NCI-H526 (cell line): ENCODE results near the gene ASS1.
"Not testable (repeated sequence)": the region's sequence is repeated elsewhere in the genome, so short reads cannot be mapped to it uniquely, and the experiment has no call there.

Source experiments
- DNase-seq, 2 experiments: peaks; one replicate each; lab custom pipeline; 2025; lab: John Stamatoyannopoulos, UW

Gene ASS1

GRCh38 chr9:130444565-130445221 is at the start of gene ASS1:
ASS1 (plus strand) TSS chr9:130444961; CDS start chr9:130452229, 7,268 bp downstream.
- peak in 1 of 2 experiments; percentile 60 for DNase-seq

- no peak for DNase-seq
These were observed 48.8 kb upstream of the ASS1 start for GRCh38 chr9:130395810-130396435.

- DNase-seq, result no peak
These were observed 48.2 kb upstream of the ASS1 start for GRCh38 chr9:130396581-130396980.

DNA sequence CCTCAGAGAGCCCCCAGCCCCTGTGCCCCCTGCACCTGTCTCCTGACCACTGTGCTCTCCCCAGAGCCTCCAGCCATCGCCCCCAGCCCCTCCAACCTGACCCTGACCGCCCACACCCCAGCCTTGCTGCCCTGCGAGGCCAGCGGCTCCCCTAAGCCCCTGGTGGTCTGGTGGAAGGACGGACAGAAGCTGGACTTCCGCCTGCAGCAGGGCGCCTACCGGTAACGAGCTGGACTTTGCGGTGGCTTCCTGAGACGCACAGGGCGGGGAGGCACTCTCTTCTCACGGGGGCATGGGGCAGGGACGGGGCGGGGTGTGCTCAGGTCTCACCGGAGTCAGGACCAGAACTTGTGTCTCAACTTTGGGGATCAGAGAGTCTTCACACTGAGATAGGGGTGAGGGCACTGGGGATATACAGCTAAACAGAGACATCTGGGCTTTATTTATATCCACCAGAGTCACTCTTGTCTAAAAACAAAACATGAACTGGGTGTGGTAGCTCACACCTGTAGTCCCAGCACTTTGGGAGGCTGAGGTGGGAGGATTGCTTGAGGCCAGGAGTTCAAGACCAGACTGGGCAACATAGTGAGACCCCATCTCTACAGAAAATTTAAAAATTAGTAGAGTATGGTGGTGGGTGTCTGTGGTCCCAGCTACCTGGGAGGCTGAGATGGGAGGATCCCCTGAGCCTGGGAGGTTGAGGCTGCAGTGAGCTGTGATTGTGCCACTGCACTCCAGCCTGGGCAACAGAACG is 46.1 kb upstream of the ASS1 start:
- no peak for DNase-seq

DNA sequence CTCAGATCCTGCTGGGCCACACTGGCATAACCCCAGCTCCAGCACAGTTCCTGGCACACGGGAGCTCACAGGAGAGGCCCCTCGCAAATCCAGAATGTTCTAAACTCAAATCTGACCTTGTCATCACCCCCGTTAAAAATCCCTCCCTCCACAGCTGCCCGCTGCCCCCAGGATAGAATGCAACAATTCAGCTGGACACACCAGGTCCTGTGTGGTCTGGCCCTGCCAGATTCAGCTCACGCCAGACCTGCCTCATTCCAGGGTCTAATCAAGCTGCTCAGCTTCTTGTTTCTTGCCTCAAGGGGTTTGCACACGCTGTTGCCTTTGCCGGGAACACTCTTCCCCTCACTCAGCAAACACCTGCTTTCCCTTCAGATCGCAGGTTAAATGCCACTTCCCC is 45.0 kb upstream of the ASS1 start:
- no peak for DNase-seq

DNA sequence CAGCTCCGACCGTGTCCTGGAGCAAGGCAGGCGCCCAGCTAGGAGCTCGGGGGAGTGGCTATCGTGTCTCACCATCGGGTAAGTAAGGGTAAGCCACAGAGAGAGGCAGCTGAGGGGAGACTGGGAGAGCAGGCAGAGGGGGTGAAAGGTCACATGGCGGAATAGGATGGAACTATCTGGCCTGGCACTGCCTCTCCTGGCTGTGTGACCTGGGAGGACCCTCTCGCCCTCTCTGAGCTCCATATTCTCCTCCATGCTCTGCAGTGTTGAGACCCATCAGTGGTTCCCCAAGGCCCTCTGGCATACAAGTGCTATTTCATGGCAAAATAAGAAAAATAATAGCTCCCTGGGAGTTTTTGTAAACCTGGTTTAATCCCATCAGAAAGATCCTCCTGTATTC is 43.9 kb upstream of the ASS1 start:
- no peak for DNase-seq

DNA sequence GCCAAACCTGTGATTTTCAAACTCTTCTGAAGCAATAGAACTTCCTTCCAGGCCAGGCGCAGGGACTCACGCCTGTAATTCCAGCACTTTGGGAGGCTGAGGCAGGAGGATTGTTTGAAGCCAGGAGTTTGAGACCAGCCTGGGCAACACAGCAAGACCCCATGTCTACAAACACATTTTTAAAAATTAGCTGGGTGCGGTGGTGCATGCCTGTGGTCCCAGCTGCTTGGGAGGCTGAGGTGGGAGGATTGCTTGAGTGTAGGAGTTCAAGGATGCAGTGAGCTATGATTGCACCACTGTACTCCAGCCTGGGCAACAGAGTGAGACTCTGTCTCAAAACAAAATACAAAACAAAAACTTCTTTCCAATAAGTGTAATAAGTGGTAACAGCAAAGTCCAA is 43.0 kb upstream of the ASS1 start:
- not testable (repeated sequence) for DNase-seq

- DNase-seq, result no peak
These were observed 42.5 kb upstream of the ASS1 start for GRCh38 chr9:130402243-130402642.

DNA sequence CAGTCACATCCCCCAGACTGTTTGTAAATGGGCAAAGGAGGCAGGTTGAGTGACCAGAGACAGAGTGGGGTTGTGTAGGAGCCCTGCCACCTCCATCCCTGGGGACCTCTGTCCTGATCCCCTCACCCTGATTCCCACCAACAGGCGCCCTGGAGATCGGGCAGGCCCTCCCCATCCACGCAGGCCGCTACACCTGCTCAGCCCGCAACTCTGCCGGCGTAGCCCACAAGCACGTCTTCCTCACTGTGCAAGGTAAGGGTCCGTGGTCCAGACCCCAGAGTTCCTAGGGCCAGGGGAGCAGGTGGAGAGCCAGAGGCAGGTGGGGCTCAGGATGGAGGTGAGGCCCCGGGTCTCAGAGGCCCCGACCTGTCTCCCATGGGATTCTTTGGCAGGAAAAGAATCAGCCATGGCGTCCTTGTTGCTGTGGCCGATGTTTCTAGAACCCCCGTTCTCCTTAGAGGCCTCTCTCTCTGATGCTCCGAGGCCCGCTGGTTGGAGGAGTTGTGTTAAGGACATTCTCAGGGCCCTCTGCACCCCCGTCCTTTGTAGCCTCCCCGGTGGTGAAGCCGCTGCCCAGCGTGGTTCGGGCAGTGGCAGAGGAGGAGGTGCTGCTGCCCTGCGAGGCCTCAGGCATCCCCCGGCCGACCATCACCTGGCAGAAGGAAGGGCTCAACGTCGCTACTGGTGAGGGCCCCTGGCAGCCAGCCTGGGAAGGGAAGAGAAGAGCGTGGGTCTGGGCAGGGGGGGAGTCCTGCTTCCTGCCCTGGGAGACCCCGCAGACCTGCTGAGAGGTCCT is 41.9 kb upstream of the ASS1 start:
- DNase-seq, result no peak

DNA sequence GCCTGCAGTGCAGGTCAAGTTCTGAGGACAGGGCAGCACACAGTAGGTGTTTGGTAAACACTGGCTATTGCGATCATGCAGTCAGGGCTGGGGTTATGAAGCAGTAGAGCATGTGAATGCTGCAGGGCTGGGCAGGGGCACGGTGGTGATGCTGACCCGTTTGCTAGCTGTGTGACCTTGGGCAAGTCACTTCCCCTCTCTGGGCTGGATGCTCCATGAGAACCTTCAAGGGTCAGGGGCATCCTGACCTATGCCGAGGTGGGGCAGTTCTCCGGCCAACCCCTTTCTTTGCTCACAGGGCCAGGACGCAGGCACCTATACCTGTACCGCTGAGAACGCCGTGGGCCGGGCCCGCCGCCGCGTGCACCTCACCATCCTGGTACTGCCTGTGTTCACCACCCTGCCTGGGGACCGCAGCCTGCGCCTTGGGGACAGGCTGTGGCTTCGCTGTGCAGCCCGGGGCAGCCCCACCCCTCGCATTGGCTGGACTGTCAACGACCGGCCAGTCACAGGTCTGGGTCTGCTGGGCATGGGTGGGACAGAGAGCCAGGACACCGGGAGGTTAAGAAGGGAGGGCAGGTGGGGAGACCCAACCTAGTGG is 39.0 kb upstream of the ASS1 start:
- DNase-seq, result no peak

GRCh38 chr9:130406278-130406895 is 38.4 kb upstream of the ASS1 start:
- no peak for DNase-seq

DNA sequence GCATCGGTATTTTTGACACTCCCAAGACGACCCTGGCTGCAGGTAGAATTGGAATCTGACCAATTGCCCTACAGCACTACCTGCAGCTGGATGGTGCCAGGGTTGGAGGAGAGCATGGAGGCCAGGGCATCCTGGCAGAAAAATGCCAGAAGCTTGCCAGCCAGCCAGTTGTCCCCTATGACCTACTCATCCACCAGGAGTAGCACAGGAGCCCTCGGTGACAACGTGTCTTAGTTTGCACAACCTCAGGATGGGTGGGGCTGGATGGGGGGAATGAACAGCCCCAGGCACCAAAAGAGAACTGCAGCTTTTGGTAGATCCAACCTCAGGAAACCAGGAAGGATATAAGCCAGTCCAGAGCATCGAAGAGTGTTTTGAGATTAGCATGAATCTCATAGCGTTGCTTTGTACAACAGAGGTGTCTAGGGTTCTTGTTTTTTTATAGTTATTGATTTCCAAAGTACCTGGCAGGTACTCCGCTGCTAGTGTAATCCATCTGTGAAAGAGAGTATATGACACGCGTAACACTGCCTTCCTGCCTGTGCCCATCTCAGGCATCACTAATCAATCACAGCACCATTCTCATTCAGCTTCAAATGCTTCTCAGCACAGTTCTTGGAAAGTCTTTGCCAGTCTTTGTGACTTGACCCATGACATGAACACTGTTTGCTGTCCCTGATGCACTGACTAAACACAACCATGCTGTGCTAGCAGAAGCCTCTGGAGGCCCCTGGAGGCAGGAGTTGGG is 36.7 kb upstream of the ASS1 start:
- no peak for DNase-seq

DNA sequence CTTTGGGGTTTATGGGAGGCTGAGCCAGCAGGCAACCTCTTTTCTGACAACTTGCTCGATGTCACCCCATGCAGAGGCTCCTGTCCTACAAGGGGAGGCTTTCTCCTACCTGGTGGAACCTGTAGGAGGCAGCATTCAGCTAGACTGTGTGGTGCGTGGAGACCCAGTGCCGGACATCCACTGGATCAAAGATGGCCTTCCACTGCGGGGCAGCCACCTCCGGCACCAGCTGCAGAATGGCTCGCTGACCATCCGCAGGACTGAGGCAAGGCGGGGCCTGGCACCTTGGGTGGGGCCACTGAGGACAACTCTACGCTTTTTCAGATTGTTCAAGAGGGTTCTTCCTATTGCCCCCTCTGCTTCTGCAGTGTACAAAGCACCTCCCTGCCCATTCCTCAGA is 36.1 kb upstream of the ASS1 start:
- DNase-seq, result no peak

DNA sequence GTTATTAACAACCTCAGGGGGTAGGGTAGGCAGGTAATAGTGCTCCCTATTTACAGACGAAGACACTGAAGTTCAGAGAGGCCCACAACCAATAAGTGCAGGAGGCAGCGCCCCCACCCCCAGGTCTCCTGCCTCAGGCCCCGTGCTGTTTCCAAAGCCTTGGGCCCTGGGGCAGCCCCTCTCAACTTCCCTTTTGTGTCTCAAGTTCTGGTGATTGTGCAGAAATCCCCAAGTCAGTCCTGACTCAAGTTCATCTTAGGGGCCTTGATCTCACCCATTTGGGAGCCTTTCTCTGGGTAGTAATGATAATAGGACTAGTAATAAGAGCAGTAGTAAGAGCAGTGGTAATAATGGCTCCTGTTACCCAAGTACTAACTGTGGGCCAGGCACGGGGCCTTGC is 35.5 kb upstream of the ASS1 start:
- DNase-seq, result no peak

- no peak for DNase-seq
These were observed 34.3 kb upstream of the ASS1 start for GRCh38 chr9:130410443-130410842.

DNA sequence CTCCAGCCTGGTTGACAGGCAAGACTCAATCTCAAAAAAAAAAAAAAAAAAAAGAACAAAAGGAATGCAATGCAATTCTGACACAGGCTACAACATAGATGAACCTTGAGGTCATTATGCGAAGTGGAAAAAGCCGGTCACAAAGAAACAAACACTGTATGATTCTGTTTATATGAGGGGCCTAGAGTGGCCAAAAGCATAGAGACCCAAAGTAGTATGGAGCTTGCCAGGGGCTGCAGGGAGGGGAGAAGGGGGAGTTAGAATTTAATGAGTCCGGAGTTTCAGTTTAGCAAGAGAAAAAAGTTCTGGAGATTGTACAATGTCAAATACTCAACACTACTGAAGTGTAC is 33.2 kb upstream of the ASS1 start:
- DNase-seq, result no peak

DNA sequence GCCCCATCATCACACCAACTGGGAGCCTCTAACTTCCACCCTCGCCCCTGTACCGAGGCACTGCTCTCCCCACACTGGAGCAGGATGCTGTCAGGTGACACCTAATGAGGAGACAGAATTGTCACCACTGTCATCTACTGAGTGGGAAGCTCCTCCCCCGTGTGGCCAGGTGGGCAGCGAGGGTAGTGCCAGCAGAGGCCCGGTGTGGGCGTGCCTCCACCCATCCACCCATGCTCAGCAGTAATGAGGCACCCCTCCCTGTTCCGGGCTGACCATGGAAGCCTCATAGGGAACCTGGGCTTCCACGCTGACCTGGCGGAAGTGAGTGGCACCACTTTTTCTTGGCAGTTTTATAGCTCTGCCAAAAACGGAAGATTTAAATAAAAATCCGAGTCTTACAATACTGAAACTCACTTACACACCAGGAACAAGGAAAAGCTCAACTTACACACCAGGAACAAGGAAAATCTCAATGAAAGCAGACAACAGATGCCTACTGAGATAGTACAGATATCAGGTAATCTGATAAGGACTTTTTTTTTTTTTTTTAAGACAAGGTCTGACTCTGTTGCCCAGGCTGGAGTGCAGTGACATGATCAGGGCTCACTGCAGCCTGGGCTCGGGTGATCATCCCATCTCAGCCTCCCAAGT is 30.6 kb upstream of the ASS1 start:
- DNase-seq, result no peak

DNA sequence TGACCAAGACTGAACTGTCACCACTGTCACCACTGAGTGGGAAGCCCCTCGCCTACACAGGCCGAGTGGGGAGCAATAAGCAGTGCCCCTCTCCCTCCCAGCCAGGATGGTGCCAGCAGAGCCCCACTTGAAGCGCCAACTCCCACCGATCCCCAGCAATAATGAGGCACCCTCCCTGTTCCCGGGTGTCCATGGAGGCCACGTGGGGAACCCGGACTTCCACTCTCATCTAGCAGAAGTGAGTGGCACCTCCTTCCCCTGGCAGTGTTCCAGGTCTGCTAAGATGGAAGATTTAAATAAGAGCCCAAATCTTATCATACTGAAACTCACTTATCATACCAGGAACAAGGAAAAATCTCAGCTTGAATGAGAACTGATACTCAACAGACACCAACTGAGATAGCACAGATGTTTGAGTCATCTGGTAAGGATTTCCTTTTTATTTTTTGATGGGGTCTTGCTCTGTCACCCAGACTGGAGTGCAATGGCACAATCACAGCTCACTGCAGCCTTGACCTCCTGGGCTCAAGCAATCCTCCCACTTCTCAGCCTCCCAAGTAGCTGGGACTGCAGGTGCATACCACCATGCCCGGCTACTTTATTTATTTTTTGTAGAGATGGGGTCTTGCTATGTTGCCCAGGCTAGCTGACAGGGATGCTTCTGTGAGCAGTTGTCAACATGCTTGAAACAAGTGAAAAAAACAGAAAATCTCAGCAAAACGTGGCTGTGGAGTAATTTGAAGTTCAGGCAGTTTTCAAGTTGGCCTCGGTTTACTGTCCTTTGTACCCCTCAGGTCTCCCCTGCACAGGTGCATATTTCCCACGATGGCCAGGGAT is 29.6 kb upstream of the ASS1 start:
- no peak for DNase-seq

- no peak for DNase-seq
These were observed 27.2 kb upstream of the ASS1 start for GRCh38 chr9:130417602-130418001.

- no peak for DNase-seq
These were observed 26.0 kb upstream of the ASS1 start for GRCh38 chr9:130418776-130419175.
